ENCODE measurements around the gene GRID2. TPM values are rescaled to one million over a fixed set of nuclear protein-coding genes. Genes with fewer than 3 reads are reported as not detected.
A peak's percentile ranks its signal among the peaks of the same experiment; 100 is the strongest.

The GRID2 gene
- polyA plus RNA-seq, 1 donor: 0.57 TPM

- Histone ChIP-seq H3K27me3 (ENCODE audit: control insufficient read depth, insufficient read depth, low read length) (no peaks in the 10 kb centered on the region), H3K4me3 (ENCODE audit: low read length) (no peak overlapping the region), H3K4me1 (ENCODE audit: control insufficient read depth, insufficient read depth, low read length) (peaks cover 16% of the 10 kb centered on the region), H3K36me3 (ENCODE audit: control insufficient read depth, insufficient read depth, low read length) (no peaks in the 10 kb centered on the region), H3K27ac (ENCODE audit: low read length) (no peak overlapping the region), H3K9me3 (ENCODE audit: control insufficient read depth, low read depth, low read length) (no peaks in the 10 kb centered on the region)
- DNase-seq: no peak
- 100% methylated on average over 1 of the region's 3 CpGs for WGBS (ENCODE audit: insufficient coverage, low lambda C conversion rate)
Measured at GRCh38 chr4:92519727-92520126, 216.0 kb downstream of the GRID2 start.

GRCh38 chr4:92520563-92520962 is 216.8 kb downstream of the GRID2 start:
- WGBS (ENCODE audit: insufficient coverage, low lambda C conversion rate): no CpG with 5 or more reads among the region's 2 CpGs
- H3K36me3 ChIP-seq (ENCODE audit: control insufficient read depth, insufficient read depth, low read length): no peaks in the 10 kb centered on the region
- no peak for DNase-seq
- no peaks in the 10 kb centered on the region for H3K27me3 ChIP-seq (ENCODE audit: control insufficient read depth, insufficient read depth, low read length)
- H3K4me1 ChIP-seq (ENCODE audit: control insufficient read depth, insufficient read depth, low read length): peaks cover 16% of the 10 kb centered on the region
- no peak overlapping the region for H3K27ac ChIP-seq (ENCODE audit: low read length)
- H3K9me3 ChIP-seq (ENCODE audit: control insufficient read depth, low read depth, low read length): no peaks in the 10 kb centered on the region
- H3K4me3 ChIP-seq (ENCODE audit: low read length): no peak overlapping the region

GRCh38 chr4:92521941-92522340 is 218.2 kb downstream of the GRID2 start:
- H3K27me3 ChIP-seq (ENCODE audit: control insufficient read depth, insufficient read depth, low read length): no peaks in the 10 kb centered on the region
- 0% methylated on average over 1 of the region's 2 CpGs for WGBS (ENCODE audit: insufficient coverage, low lambda C conversion rate)
- peaks cover 16% of the 10 kb centered on the region for H3K4me1 ChIP-seq (ENCODE audit: control insufficient read depth, insufficient read depth, low read length)
- H3K9me3 ChIP-seq (ENCODE audit: control insufficient read depth, low read depth, low read length): no peaks in the 10 kb centered on the region
- no peak for DNase-seq
- no peaks in the 10 kb centered on the region for H3K36me3 ChIP-seq (ENCODE audit: control insufficient read depth, insufficient read depth, low read length)
- H3K27ac ChIP-seq (ENCODE audit: low read length): no peak overlapping the region
- no peak overlapping the region for H3K4me3 ChIP-seq (ENCODE audit: low read length)

GRCh38 chr4:92522356-92522755 is 218.6 kb downstream of the GRID2 start:
- H3K4me3 ChIP-seq (ENCODE audit: low read length): no peak overlapping the region
- DNase-seq: peak; percentile 75 to 90
- 20% methylated on average over 1 of the region's 3 CpGs for whole genome bisulfite sequencing (ENCODE audit: insufficient coverage, low lambda C conversion rate)
- H3K27ac ChIP-seq (ENCODE audit: low read length): no peak overlapping the region
- H3K4me1 ChIP-seq (ENCODE audit: control insufficient read depth, insufficient read depth, low read length): peaks cover 16% of the 10 kb centered on the region
- H3K27me3 ChIP-seq (ENCODE audit: control insufficient read depth, insufficient read depth, low read length): no peaks in the 10 kb centered on the region
- no peaks in the 10 kb centered on the region for H3K36me3 ChIP-seq (ENCODE audit: control insufficient read depth, insufficient read depth, low read length)
- H3K9me3 ChIP-seq (ENCODE audit: control insufficient read depth, low read depth, low read length): no peaks in the 10 kb centered on the region

GRCh38 chr4:92524131-92524530 is 220.4 kb downstream of the GRID2 start:
- no peaks in the 10 kb centered on the region for H3K9me3 ChIP-seq (ENCODE audit: control insufficient read depth, low read depth, low read length)
- peak overlapping the region; percentile 57 for H3K27ac ChIP-seq (ENCODE audit: low read length)
- no peaks in the 10 kb centered on the region for H3K36me3 ChIP-seq (ENCODE audit: control insufficient read depth, insufficient read depth, low read length)
- peaks cover 16% of the 10 kb centered on the region for H3K4me1 ChIP-seq (ENCODE audit: control insufficient read depth, insufficient read depth, low read length)
- DNase-seq: peak; percentile 40 to 80
- no peaks in the 10 kb centered on the region for H3K27me3 ChIP-seq (ENCODE audit: control insufficient read depth, insufficient read depth, low read length)
- H3K4me3 ChIP-seq (ENCODE audit: low read length): no peak overlapping the region

- no peak overlapping the region for H3K27ac ChIP-seq (ENCODE audit: low read length)
- H3K36me3 ChIP-seq (ENCODE audit: control insufficient read depth, insufficient read depth, low read length): no peaks in the 10 kb centered on the region
- no peak overlapping the region for H3K4me3 ChIP-seq (ENCODE audit: low read length)
- WGBS (ENCODE audit: insufficient coverage, low lambda C conversion rate): 60% methylated on average over 1 of the region's 4 CpGs
- no peaks in the 10 kb centered on the region for H3K27me3 ChIP-seq (ENCODE audit: control insufficient read depth, insufficient read depth, low read length)
- no peak for DNase-seq
- peaks cover 6% of the 10 kb centered on the region for H3K4me1 ChIP-seq (ENCODE audit: control insufficient read depth, insufficient read depth, low read length)
- H3K9me3 ChIP-seq (ENCODE audit: control insufficient read depth, low read depth, low read length): no peaks in the 10 kb centered on the region
Measured at GRCh38 chr4:92528541-92528940, 224.8 kb downstream of the GRID2 start.

GRCh38 chr4:92529510-92529909 is 225.7 kb downstream of the GRID2 start:
- no peak overlapping the region for H3K27ac ChIP-seq (ENCODE audit: low read length)
- peaks cover 1% of the 10 kb centered on the region for H3K4me1 ChIP-seq (ENCODE audit: control insufficient read depth, insufficient read depth, low read length)
- H3K27me3 ChIP-seq (ENCODE audit: control insufficient read depth, insufficient read depth, low read length): no peaks in the 10 kb centered on the region
- no peaks in the 10 kb centered on the region for H3K9me3 ChIP-seq (ENCODE audit: control insufficient read depth, low read depth, low read length)
- H3K4me3 ChIP-seq (ENCODE audit: low read length): no peak overlapping the region
- DNase-seq: no peak
- no peaks in the 10 kb centered on the region for H3K36me3 ChIP-seq (ENCODE audit: control insufficient read depth, insufficient read depth, low read length)
- 100% methylated on average over 1 of the region's 2 CpGs for WGBS (ENCODE audit: insufficient coverage, low lambda C conversion rate)

- no peaks in the 10 kb centered on the region for H3K9me3 ChIP-seq (ENCODE audit: control insufficient read depth, low read depth, low read length)
- WGBS (ENCODE audit: insufficient coverage, low lambda C conversion rate): 67% methylated on average over 1 of the region's 12 CpGs
- H3K27ac ChIP-seq (ENCODE audit: low read length): no peak overlapping the region
- H3K27me3 ChIP-seq (ENCODE audit: control insufficient read depth, insufficient read depth, low read length): no peaks in the 10 kb centered on the region
- H3K4me1 ChIP-seq (ENCODE audit: control insufficient read depth, insufficient read depth, low read length): no peaks in the 10 kb centered on the region
- no peak overlapping the region for H3K4me3 ChIP-seq (ENCODE audit: low read length)
- H3K36me3 ChIP-seq (ENCODE audit: control insufficient read depth, insufficient read depth, low read length): no peaks in the 10 kb centered on the region
- DNase-seq: no peak
Measured at GRCh38 chr4:92535599-92535998, 231.8 kb downstream of the GRID2 start.

- Histone ChIP-seq H3K4me3 (ENCODE audit: low read length) (no peak overlapping the region), H3K36me3 (ENCODE audit: control insufficient read depth, insufficient read depth, low read length) (no peaks in the 10 kb centered on the region), H3K27ac (ENCODE audit: low read length) (no peak overlapping the region), H3K9me3 (ENCODE audit: control insufficient read depth, low read depth, low read length) (no peaks in the 10 kb centered on the region), H3K27me3 (ENCODE audit: control insufficient read depth, insufficient read depth, low read length) (no peaks in the 10 kb centered on the region), H3K4me1 (ENCODE audit: control insufficient read depth, insufficient read depth, low read length) (no peaks in the 10 kb centered on the region)
- peak in 1 of 2 donors; percentile 3 for DNase-seq
- no CpG with 5 or more reads among the region's 1 CpG for WGBS (ENCODE audit: insufficient coverage, low lambda C conversion rate)
Measured at GRCh38 chr4:92551616-92552015, 247.8 kb downstream of the GRID2 start.

- no peak overlapping the region for H3K4me3 ChIP-seq (ENCODE audit: low read length)
Measured at GRCh38 chr4:92566269-92566668, 262.5 kb downstream of the GRID2 start.

GRCh38 chr4:92580816-92581215 is 277.1 kb downstream of the GRID2 start:
- Histone ChIP-seq H3K36me3 (ENCODE audit: control insufficient read depth, insufficient read depth, low read length) (no peaks in the 10 kb centered on the region), H3K4me3 (ENCODE audit: low read length) (no peak overlapping the region), H3K9me3 (ENCODE audit: control insufficient read depth, low read depth, low read length) (no peaks in the 10 kb centered on the region), H3K27ac (ENCODE audit: low read length) (no peak overlapping the region), H3K4me1 (ENCODE audit: control insufficient read depth, insufficient read depth, low read length) (no peaks in the 10 kb centered on the region), H3K27me3 (ENCODE audit: control insufficient read depth, insufficient read depth, low read length) (no peaks in the 10 kb centered on the region)
- WGBS (ENCODE audit: insufficient coverage, low lambda C conversion rate): 100% methylated on average over 1 of the region's 1 CpG
- no peak for DNase-seq

More at GRCh38 chr4:92566269-92566668, 262.5 kb downstream of the GRID2 start:
- 86% methylated on average over 2 of the region's 3 CpGs for WGBS (ENCODE audit: insufficient coverage, low lambda C conversion rate)
- Histone ChIP-seq H3K4me1 (ENCODE audit: control insufficient read depth, insufficient read depth, low read length) (no peaks in the 10 kb centered on the region), H3K36me3 (ENCODE audit: control insufficient read depth, insufficient read depth, low read length) (no peaks in the 10 kb centered on the region), H3K9me3 (ENCODE audit: control insufficient read depth, low read depth, low read length) (no peaks in the 10 kb centered on the region), H3K27ac (ENCODE audit: low read length) (no peak overlapping the region), H3K27me3 (ENCODE audit: control insufficient read depth, insufficient read depth, low read length) (no peaks in the 10 kb centered on the region)
- no peak for DNase-seq

All from large intestine (tissue), 3 donors.